Right kidney (tissue), 1 donor: ENCODE results near the gene PCIF1.
"Not testable (repeated sequence)": the region's sequence is repeated elsewhere in the genome, so short reads cannot be mapped to it uniquely, and the experiment has no call there.

Source experiments
- DNase-seq: peaks from one replicate; pipeline ENCODE4 v3.0.0-alpha.2; 2016

Gene PCIF1

DNA sequence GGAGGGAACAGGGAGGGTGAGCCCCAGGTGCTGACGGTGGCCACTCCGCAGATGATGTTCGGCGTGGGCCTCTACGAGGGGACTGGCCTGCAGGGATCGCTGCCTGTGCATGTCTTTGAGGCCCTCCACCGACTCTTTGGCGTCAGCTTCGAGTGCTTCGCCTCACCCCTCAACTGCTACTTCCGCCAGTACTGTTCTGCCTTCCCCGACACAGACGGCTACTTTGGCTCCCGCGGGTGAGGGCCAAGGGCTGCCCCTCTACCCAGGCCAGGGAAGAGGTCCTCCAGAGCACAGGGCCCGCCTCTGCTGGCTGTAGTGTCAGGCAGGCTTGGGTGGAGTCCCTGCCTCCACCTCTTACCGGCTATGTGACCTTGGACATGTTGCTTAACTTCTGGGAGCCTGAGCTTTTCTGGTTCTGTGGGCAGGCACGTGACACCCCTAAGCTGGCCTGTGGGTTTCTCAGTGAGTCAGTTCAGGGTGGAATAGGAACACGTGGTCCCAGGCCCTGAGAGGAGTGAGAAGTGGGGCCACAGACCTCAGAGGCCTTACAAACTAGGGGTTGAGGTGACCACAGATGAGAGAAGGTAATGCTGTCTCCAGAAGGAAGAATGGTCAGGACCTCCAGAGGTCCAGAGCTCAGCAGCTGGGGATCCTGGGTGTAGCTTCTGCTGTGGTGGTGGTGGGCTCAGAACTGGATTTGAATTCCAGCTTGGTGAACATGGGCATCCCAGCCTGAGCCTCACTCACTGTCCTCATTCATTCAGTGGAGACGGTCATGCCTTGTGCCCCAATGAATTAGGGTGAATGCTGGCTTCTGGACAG lies 11.9 kb downstream of the PCIF1 start:
- DNase-seq: no peak

DNA sequence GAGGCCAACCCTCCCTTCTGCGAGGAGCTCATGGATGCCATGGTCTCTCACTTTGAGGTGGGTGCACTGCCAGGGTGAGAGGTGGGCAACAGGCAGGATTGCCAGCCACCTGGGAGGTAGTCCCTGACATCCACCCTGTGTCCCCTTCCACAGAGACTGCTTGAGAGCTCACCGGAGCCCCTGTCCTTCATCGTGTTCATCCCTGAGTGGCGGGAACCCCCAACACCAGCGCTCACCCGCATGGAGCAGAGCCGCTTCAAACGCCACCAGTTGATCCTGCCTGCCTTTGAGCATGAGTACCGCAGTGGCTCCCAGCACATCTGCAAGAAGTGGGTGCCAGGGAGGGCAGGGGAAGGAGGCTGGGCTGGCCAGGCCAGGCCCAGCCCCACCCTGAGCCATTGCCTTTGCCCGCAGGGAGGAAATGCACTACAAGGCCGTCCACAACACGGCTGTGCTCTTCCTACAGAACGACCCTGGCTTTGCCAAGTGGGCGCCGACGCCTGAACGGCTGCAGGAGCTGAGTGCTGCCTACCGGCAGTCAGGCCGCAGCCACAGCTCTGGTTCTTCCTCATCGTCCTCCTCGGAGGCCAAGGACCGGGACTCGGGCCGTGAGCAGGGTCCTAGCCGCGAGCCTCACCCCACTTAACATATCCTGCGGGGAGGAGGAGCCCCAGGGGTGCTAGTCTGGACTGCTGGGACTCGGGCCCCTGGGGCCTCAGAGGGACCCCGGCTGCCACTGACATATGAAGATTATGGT lies 12.8 kb downstream of the PCIF1 start:
- no peak for DNase-seq

- DNase-seq: no peak
These were observed 13.8 kb downstream of the PCIF1 start for GRCh38 chr20:45948261-45948733.

DNA sequence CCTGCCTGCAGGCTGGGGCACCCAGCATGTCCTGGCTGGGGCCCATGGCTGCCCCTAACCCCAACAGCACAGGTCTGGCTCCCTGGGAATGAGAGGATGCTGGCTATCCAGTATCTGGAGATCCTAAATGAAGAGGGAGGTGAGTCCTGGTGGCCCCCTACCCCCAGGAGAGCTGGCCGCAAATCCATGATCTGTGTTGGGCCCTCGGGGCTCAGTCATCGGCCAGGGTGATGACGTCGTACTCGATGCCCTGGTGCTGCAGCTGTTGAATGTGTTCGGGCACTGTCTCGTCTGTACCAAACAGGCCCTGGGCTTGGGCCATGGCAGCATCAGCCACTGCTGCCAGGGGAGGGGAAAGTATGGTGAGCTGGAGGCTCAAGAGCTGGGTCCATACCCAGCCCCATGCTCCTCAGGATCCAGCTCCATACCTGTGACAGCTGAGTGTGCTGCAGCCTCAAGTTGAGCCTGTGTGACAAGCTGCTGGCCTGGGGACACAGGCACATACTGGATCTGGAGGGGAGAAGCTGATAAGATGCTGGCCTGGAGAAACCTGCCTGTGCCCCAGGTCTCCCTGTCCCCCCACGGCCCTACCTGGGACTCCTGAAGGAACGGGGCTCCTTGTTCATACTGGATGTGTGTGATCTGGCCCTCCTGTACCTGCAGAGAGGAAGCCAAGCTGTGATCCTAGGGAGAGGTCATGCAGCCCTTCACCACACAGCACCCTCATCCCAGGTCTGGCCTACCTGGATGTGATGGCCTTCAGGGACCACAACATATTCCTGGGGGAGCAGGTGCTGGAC lies 14.5 kb downstream of the PCIF1 start:
- no peak for DNase-seq

- no peak for DNase-seq
These were observed 15.3 kb downstream of the PCIF1 start for GRCh38 chr20:45949542-45950329.

DNA sequence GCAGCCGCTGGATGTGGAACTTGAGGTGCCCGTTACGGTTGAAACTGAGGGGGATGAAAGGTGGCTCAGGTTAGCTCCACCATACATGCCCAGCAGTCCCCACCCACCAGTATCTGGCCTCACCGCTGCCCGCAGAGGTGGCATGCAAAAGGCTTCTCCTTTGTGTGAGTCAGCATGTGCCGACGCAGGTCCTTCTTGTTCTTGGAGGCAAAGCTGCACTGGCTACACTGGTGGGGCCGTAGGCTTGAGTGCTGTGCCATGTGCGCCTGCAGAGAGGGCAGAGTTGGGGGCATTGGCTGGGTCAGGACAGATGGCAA lies 15.8 kb downstream of the PCIF1 start:
- DNase-seq: no peak

GRCh38 chr20:45951925-45952834 lies 17.7 kb downstream of the PCIF1 start:
- no peak for DNase-seq

- no peak for DNase-seq
These were observed 18.4 kb downstream of the PCIF1 start for GRCh38 chr20:45952861-45953260.

- DNase-seq: no peak
These were observed 19.2 kb downstream of the PCIF1 start for GRCh38 chr20:45953672-45954071.

DNA sequence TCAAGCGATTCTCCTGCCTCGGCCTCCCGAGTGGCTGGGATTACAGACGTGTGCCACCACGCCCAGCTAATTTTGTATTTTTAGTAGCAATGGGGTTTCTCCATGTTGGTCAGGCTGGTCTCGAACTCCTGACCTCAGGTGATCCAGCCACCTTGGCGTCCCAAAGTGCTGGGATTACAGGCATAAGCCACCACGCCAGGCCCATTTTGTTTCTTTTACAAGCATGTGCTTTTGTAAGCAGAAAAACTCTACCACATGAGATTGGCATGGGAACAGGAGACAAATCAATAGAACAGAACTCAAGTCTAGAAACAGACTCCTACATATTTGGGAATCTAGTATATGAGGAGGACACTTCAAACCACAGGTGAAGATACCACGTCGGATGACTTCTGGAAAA lies 21.8 kb downstream of the PCIF1 start:
- not testable (repeated sequence) for DNase-seq

- no peak for DNase-seq
These were observed 22.8 kb downstream of the PCIF1 start for GRCh38 chr20:45957021-45957941.

GRCh38 chr20:45958593-45958992 lies 24.1 kb downstream of the PCIF1 start:
- DNase-seq: no peak

DNA sequence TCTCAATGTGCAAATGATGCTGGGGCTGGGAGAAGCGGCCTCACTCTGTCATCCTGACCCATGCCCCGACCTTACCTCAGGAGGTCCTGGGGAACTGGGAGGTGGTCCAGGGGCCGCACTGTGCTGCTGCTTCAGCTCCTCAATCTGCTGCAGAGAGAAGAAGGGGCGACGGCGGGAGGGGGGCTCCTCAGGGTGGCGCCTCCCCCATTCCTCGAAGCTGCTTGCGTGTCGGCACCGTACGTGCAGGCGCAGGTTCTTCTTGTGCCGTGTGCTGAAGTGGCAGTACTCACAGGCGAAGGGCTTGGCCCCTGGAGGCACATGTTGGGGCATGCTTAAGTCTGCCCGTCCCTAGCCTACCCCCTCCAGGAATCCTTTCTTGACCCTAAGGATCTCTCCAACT lies 24.6 kb downstream of the PCIF1 start:
- DNase-seq: no peak

- no peak for DNase-seq
These were observed 25.6 kb downstream of the PCIF1 start for GRCh38 chr20:45959956-45960630.

- DNase-seq: no peak
These were observed 27.7 kb downstream of the PCIF1 start for GRCh38 chr20:45962031-45962755.

- DNase-seq: no peak
These were observed 28.8 kb downstream of the PCIF1 start for GRCh38 chr20:45963059-45964005.

GRCh38 chr20:45964006-45964400 lies 29.5 kb downstream of the PCIF1 start:
- DNase-seq: no peak
